Activated T-helper 17 cell treated with anti-CD3 and anti-CD28 coated beads, Interleukin-2, amount 50 U/mL, for 72 hours (primary cell): ENCODE data around the gene VAPB. TPM values are rescaled to one million over a fixed set of nuclear protein-coding genes. Genes with fewer than 3 reads are reported as not detected.

Experiments used
- ATAC-seq: fragments of 150-1000 bp; cut with Tn5 transposase; replicated peaks from 2 replicates; pipeline ENCODE4 v1.10.0; 2021; ENCODE audit warnings: mild to moderate bottlenecking, moderate library complexity
- H3K27ac Mint-ChIP-seq: one replicate; pipeline ENCODE4 v1.8.0; 2022; ENCODE audit warnings: mixed read lengths
- H3K27me3 Mint-ChIP-seq: one replicate; pipeline ENCODE4 v1.8.0; 2022; ENCODE audit warnings: mixed read lengths
- H3K36me3 Mint-ChIP-seq: one replicate; pipeline ENCODE4 v1.8.0; 2022; ENCODE audit warnings: low read depth, mild to moderate bottlenecking, mixed read lengths
- H3K4me1 Mint-ChIP-seq: one replicate; pipeline ENCODE4 v1.8.0; 2022; ENCODE audit warnings: mixed read lengths
- H3K4me3 Mint-ChIP-seq: one replicate; pipeline ENCODE4 v1.8.0; 2022; ENCODE audit warnings: mild to moderate bottlenecking, mixed read lengths
- H3K9me3 Mint-ChIP-seq: one replicate; pipeline ENCODE4 v1.8.0; 2022; ENCODE audit warnings: mixed read lengths
- total RNA-seq, 2 donors: library from RNA; stranded (reverse); gene quantifications; one replicate each; pipeline ENCODE4 v1.2.3, GENCODE V29; 2022

Gene VAPB
- total RNA-seq, 2 donors from 2014 or later: 43.2 to 48.2 TPM

DNA sequence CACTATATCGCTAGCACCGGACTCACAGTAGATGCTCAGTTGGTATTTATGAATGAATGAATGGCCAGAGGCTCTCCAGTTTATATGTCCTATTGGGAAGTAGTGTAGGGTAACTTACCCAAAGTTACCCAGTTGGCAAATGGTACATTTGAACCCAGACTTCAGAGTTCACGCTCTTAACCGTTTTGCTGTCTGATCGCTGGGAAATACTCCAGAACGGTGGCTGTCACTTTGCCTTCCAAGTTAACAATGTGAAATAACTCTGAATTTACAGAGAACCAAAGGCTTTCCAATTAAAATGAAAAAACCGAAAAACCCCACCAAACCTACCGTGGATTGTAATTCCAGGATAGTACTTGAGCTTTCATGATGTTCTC, 1.6 kb downstream of the VAPB start:
- H3K36me3 Mint-ChIP-seq: peaks cover 61% of the 10 kb centered on the region
- peak overlapping the region; percentile 98 for H3K4me3 Mint-ChIP-seq
- peak overlapping the region; percentile 98 for H3K27ac Mint-ChIP-seq
- peaks cover 38% of the 10 kb centered on the region for H3K4me1 Mint-ChIP-seq
- no peaks in the 10 kb centered on the region for H3K27me3 Mint-ChIP-seq
- no peak for ATAC-seq
- H3K9me3 Mint-ChIP-seq: no peaks in the 10 kb centered on the region

DNA sequence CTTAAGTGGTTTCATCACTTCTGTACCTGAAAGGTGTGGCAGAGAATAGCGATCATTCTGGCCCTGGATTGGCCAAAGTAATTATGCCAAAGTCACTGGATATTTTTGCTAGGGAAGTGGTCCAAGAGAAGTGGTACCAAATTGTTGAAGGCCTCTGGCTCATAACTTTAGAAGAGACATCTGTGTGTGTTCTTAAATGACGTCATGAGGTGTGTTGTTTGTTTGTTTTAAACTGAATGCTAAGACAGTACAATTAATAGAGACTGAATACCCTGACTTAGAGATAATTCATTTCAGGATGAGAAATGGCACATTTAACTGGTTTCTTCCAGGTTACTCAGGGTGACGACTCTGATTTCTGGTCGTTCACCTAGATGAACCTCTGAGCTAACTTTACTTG, 3.3 kb downstream of the VAPB start:
- H3K4me3 Mint-ChIP-seq: peak overlapping the region; percentile 98
- H3K27ac Mint-ChIP-seq: peak overlapping the region; percentile 44
- ATAC-seq: no peak
- H3K27me3 Mint-ChIP-seq: no peaks in the 10 kb centered on the region
- no peaks in the 10 kb centered on the region for H3K9me3 Mint-ChIP-seq
- H3K36me3 Mint-ChIP-seq: peaks cover 77% of the 10 kb centered on the region
- H3K4me1 Mint-ChIP-seq: peaks cover 47% of the 10 kb centered on the region

DNA sequence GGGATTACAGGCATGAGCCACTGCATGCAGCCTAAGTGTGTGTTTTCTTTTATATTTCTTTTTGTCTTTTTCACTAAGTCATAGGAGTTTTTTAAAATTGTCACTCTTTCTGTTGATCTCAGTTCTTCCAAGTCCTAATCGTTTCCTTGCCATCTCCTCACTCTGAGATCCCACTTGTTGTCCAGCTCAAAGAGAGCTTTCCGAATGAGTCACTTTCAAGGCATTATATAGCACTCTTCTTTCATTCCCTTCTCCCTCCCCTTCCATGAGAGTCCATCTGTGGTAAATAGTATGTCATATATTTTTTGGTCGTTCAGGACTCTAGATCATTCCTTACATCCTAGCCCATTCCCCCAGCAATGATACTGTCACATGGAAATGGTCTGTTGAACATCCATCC, 4.3 kb downstream of the VAPB start:
- Mint-ChIP-seq H3K9me3 (no peaks in the 10 kb centered on the region), H3K27me3 (no peaks in the 10 kb centered on the region), H3K4me1 (peaks cover 53% of the 10 kb centered on the region), H3K36me3 (peaks cover 87% of the 10 kb centered on the region), H3K4me3 (peak overlapping the region; percentile 98), H3K27ac (no peak overlapping the region)
- ATAC-seq: no peak

DNA sequence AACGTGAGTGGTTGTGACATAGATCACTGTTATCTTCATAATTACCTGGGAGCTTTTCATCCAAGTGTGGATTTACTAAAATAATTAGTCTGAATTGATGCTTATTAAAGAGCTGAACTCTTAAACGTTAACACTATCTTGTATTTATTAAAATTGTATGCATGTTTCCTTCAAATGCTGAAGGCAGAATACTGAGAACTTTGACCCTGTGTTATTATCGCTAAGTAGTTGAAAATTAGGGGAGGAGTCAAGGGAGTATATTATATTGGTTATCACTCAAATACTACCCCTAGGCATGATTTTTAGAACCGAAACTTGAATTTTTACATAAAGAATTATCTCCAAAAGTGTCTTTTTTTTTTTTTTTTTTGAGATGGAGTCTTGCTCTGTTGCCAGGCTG, 5.8 kb downstream of the VAPB start:
- peaks cover 59% of the 10 kb centered on the region for H3K4me1 Mint-ChIP-seq
- H3K36me3 Mint-ChIP-seq: peaks cover 93% of the 10 kb centered on the region
- H3K27me3 Mint-ChIP-seq: no peaks in the 10 kb centered on the region
- no peak overlapping the region for H3K27ac Mint-ChIP-seq
- no peak overlapping the region for H3K4me3 Mint-ChIP-seq
- no peaks in the 10 kb centered on the region for H3K9me3 Mint-ChIP-seq
- no peak for ATAC-seq

DNA sequence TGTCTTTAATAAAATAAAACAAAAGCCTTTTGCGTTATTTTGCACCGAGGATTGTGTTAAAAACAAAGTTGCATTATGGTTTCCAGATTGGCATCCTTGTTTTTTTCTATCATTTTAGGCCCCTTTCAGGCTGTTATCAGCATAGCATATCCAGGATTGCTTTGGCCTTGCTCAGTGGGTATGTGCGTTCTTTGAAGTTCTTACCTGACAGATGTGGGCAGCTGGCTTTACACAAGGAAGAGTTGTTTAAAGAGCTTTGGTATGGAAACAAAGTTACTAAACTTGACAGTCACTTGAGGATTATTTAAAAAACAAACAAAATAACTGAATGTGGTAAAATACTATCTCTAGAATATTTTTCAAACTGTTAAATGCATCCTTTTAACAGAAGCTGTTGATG, 6.6 kb downstream of the VAPB start:
- no peaks in the 10 kb centered on the region for H3K9me3 Mint-ChIP-seq
- ATAC-seq: no peak
- peaks cover 87% of the 10 kb centered on the region for H3K36me3 Mint-ChIP-seq
- H3K4me1 Mint-ChIP-seq: peaks cover 51% of the 10 kb centered on the region
- H3K4me3 Mint-ChIP-seq: no peak overlapping the region
- H3K27ac Mint-ChIP-seq: no peak overlapping the region
- H3K27me3 Mint-ChIP-seq: no peaks in the 10 kb centered on the region

DNA sequence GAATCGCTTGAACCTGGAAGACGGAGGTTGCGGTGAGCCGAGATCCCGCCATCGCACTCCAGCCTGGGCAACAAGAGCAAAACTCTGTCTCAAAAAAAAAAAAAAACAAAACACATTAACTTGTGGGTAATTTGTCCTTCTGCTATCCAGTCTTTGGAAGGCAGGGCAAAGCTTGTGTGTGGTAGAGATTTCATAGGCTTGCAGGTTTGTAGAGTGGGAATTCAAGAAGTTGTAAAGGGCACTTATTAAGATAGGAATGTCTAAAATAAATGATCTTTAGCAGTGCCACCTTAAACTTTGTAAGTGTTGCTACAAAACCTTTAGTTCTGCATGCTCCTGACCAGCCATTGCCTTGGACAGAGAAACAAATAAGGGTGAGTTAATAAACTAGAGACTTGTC, 8.4 kb downstream of the VAPB start:
- ATAC-seq: no peak
- Mint-ChIP-seq H3K27me3 (no peaks in the 10 kb centered on the region), H3K9me3 (no peaks in the 10 kb centered on the region), H3K4me1 (peaks cover 37% of the 10 kb centered on the region), H3K27ac (no peak overlapping the region), H3K36me3 (peaks cover 69% of the 10 kb centered on the region), H3K4me3 (no peak overlapping the region)

DNA sequence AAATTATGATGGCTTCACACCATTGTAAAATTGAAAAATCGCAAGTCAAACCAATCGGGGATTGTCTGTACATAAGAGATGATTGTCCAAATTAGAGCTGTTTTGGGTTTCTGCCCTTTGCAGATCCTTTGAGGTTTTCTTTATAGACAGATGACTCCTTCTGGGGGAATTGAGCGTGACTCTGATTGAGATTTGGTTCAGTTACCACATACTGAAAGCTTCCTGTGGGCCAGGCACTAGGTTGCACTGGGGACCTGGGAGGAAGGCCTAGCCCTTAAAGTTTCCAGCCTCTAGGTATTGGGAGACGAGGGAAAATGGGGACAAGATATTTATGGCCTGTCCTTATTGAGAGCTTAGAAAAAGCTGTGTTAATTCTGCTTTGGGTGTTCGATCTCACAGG, 9.2 kb downstream of the VAPB start:
- peak overlapping the region; percentile 18 for H3K27ac Mint-ChIP-seq
- H3K4me1 Mint-ChIP-seq: peaks cover 33% of the 10 kb centered on the region
- H3K4me3 Mint-ChIP-seq: peak overlapping the region; percentile 5
- peaks cover 61% of the 10 kb centered on the region for H3K36me3 Mint-ChIP-seq
- peak; percentile 49 for ATAC-seq
- no peaks in the 10 kb centered on the region for H3K9me3 Mint-ChIP-seq
- no peaks in the 10 kb centered on the region for H3K27me3 Mint-ChIP-seq

DNA sequence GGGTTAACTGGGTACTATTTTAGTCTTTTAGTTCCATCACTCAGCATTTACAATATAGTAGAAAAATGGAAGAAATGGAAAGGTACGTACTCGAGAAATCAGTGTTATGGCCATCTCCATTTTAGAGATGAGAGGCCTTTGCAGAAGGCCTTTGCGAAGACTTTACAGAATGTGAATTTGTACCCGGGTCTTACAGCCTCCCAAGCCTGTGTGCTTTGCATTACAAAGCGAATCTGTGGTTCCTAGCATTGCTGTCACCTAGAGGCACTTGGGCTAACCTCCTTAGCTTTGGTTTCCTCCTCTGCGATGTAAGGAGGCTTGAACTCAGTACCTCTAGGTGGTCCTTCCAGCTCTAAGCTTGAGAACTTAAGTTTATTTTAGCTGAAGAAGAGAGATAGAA, 10.9 kb downstream of the VAPB start:
- H3K36me3 Mint-ChIP-seq: peaks cover 45% of the 10 kb centered on the region
- H3K4me3 Mint-ChIP-seq: no peak overlapping the region
- no peak for ATAC-seq
- no peak overlapping the region for H3K27ac Mint-ChIP-seq
- peaks cover 24% of the 10 kb centered on the region for H3K4me1 Mint-ChIP-seq
- no peaks in the 10 kb centered on the region for H3K9me3 Mint-ChIP-seq
- H3K27me3 Mint-ChIP-seq: no peaks in the 10 kb centered on the region

DNA sequence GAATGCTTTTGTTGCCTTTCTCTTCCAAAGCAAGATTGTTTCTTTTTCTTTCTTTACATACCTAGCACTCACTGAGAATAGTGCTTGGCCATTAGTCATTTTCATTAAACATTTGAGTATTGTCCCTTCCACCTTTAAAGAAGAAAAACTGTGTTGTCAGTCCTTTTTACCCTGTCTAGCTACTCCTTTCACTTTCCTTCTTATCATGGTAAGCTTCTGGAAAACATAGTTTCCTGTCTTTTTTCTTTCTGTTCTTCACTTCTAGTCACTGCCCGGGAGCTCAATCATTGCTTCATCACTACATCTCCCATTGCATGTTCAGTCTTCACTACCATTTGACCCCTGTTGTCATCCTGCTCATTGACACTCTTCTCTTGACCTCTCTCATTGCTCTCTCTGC, 12.1 kb downstream of the VAPB start:
- ATAC-seq: peak; percentile 57
- no peak overlapping the region for H3K4me3 Mint-ChIP-seq
- H3K36me3 Mint-ChIP-seq: peaks cover 33% of the 10 kb centered on the region
- no peak overlapping the region for H3K27ac Mint-ChIP-seq
- H3K4me1 Mint-ChIP-seq: peaks cover 18% of the 10 kb centered on the region
- no peaks in the 10 kb centered on the region for H3K27me3 Mint-ChIP-seq
- no peaks in the 10 kb centered on the region for H3K9me3 Mint-ChIP-seq

DNA sequence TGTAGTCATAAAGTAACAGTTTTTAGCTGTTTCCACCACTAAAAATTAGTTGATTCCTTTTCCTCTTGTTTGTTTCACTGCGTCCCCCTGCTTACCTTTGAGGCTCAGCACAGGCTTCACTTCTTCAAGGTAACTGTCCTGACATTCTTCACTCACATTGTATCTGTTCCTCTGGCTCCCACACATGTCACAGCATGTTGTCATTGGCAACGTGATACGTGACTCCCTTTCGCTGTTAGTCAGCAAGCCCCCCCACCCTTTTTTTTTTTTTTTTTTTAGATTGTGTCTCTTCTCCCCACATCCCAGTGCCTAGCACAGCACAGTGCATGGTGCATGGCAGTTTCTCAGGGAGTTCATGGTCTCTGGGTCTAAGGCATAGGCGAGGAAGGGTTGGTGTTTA, 13.3 kb downstream of the VAPB start:
- Mint-ChIP-seq H3K27ac (no peak overlapping the region), H3K36me3 (peaks cover 22% of the 10 kb centered on the region), H3K4me3 (no peak overlapping the region), H3K4me1 (peaks cover 17% of the 10 kb centered on the region), H3K9me3 (no peaks in the 10 kb centered on the region), H3K27me3 (no peaks in the 10 kb centered on the region)
- peak; percentile 59 for ATAC-seq

DNA sequence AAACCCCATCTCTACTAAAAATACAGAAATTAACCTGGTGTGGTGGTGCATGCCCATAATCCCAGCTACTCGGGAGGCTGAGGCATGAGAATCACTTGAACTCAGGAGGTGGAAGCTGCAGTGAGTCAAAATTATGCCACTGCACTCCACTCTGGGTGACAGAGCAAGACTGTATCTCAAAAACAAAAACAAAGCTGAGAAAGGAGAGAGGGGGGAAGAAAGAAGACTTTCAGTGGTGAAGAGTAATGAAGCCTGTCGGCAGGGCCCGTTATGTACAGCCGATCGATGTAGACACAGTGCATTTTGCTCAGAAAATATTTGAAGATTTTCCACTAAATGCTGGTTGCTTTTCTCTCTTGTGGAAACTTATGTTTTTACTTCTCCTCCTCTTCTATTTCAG, 13.8 kb downstream of the VAPB start:
- Mint-ChIP-seq H3K4me3 (no peak overlapping the region), H3K9me3 (no peaks in the 10 kb centered on the region), H3K4me1 (peaks cover 20% of the 10 kb centered on the region), H3K27me3 (no peaks in the 10 kb centered on the region), H3K36me3 (peaks cover 17% of the 10 kb centered on the region), H3K27ac (no peak overlapping the region)
- ATAC-seq: peak; percentile 27

DNA sequence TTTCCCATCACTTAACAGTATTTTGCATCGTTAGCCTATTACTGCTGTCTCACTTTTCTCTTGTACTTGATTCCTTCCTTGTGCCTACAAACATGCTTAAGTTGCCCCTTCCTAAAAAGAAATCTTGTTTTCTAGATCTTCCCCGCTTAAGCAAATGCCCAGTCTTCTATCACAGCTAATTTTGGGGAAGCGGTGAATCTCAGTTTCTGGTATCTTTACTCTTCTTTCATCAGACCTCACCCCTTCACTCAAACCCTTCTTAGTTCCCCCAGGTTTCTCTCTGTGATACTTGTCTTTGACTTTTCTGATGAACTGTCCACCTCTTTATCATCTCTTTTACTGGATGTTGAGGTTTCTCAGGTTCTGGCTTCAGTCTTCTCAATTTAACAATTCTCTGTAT, 14.2 kb downstream of the VAPB start:
- Mint-ChIP-seq H3K4me1 (peaks cover 20% of the 10 kb centered on the region), H3K27me3 (no peaks in the 10 kb centered on the region), H3K27ac (no peak overlapping the region), H3K9me3 (no peaks in the 10 kb centered on the region), H3K36me3 (peaks cover 12% of the 10 kb centered on the region), H3K4me3 (no peak overlapping the region)
- ATAC-seq: no peak

DNA sequence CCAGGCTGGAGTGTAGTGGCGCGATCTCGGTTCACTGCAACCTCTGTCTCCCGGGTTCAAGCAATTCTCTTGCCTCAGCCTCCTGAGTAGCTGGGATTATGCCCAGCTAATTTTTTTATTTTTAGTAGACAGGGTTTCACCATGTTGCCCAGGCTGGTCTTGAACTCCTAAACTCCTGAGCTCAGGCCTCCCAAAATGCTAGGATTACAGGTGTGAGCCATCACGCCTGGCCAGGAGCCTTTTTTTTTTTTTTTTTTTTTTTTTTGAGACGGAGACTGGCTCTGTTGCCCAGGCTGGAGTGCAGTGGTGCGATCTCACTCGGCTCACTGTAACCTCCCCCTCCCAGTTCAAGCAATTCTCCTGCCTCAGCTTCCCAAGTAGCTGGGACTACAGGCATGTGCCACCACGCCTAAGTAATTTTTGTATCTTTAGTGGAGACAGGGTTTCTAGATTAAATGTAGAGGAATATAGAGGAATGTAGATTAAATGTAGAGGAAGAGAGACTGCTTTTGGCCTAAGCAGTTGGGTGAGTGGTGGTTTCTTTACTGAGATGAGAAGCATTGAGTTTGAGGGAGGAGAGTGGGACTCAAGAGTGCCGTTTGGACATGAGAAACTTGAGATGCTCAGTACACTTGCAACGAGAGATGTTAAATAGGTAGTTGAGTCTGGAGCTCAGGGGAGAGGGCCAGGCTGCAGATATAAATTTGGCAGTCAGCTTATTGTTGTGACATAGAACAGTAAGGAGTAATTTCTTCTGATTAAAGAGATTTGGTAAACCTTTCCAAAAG, 16.7 kb downstream of the VAPB start:
- H3K36me3 Mint-ChIP-seq: peaks cover 2% of the 10 kb centered on the region
- no peaks in the 10 kb centered on the region for H3K9me3 Mint-ChIP-seq
- H3K27ac Mint-ChIP-seq: no peak overlapping the region
- H3K4me3 Mint-ChIP-seq: no peak overlapping the region
- ATAC-seq: no peak
- H3K4me1 Mint-ChIP-seq: peaks cover 34% of the 10 kb centered on the region
- no peaks in the 10 kb centered on the region for H3K27me3 Mint-ChIP-seq

DNA sequence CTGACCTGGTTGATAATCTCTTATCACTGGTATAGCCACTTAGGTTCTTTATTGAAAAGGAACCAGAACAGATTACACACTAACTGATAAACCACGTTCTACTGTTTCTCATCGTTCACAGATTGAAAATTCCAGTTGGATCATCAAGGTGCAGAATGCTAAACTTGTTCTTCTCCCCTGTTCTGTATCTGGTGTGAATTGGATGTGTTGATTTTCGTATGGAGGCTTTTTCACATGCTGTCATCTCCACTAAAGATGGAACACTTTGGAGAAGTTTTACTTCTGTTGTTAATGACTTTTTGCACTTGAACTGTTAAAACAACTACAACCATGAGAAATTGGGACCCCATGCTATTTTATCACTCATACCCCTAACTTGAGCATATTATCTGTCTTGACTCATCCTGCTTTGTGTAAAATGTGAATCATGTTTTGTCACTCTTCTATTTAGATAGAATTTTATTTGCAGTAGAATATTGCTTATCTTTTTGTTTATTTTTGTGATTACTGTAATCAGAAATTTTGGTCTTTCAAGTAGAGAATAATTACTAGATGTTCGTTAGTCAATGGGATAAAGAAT, 17.5 kb downstream of the VAPB start:
- H3K27ac Mint-ChIP-seq: no peak overlapping the region

DNA sequence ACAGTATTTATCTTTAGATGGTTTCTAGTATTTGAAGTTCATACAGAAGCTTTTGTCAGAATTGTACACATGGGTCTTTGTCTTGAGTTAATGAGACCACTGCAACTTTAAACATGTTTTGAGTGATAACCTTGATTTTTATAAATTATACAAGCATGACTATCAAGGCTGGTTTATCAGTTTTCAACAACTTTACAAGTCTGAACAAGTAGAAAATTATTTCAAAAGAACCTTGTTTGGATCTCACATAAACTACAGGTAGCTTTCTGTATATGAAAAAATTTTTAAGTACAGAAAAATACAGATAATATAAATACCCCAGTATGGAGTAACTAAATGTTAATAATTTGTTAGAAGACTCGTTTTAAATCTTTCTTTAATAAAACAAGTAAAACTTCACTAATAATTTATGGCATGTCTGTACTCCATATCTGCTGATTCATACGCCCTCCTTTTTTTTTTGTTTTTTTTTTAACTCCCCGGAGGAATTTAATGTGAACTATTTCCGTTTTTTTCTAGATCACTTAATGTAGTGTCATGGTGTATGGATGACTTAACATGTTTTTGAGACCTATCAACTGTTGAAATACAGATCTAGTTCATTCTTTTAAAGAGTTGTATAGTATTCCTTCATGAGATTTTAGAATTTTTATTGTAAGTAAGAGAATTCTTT, 18.3 kb downstream of the VAPB start:
- H3K36me3 Mint-ChIP-seq: peaks cover 5% of the 10 kb centered on the region
- H3K9me3 Mint-ChIP-seq: no peaks in the 10 kb centered on the region
- peaks cover 36% of the 10 kb centered on the region for H3K4me1 Mint-ChIP-seq
- peak overlapping the region; percentile 55 for H3K27ac Mint-ChIP-seq
- H3K4me3 Mint-ChIP-seq: peak overlapping the region; percentile 48
- H3K27me3 Mint-ChIP-seq: no peaks in the 10 kb centered on the region
- ATAC-seq: no peak

More for the DNA sequence above, 17.5 kb downstream of the VAPB start:
- no peak for ATAC-seq
- Mint-ChIP-seq H3K36me3 (peaks cover 5% of the 10 kb centered on the region), H3K4me3 (no peak overlapping the region), H3K9me3 (no peaks in the 10 kb centered on the region), H3K4me1 (peaks cover 36% of the 10 kb centered on the region), H3K27me3 (no peaks in the 10 kb centered on the region)
